ENCODE data around the gene RASGRF1.

DNA sequence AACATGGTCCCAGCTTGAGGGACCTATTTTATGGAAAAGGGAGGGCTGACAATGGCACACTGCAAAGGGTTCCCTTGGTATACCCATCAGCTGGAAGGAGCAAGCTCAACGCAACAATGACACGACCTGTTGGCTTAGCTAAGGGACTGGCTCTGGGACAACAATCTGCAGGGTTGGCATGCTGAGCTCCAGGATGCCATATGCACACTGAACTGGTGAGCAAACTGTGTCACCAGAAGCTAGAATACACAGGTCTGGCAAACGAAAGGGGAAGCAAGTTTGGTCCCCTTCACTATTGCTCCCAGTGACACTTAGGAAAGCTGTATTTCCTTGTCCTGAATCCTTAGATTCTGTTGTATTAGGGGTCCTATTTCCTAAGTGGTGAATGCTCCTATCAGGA lies 38.0 kb upstream of the RASGRF1 start:
- TF ChIP-seq, protein P1, sequence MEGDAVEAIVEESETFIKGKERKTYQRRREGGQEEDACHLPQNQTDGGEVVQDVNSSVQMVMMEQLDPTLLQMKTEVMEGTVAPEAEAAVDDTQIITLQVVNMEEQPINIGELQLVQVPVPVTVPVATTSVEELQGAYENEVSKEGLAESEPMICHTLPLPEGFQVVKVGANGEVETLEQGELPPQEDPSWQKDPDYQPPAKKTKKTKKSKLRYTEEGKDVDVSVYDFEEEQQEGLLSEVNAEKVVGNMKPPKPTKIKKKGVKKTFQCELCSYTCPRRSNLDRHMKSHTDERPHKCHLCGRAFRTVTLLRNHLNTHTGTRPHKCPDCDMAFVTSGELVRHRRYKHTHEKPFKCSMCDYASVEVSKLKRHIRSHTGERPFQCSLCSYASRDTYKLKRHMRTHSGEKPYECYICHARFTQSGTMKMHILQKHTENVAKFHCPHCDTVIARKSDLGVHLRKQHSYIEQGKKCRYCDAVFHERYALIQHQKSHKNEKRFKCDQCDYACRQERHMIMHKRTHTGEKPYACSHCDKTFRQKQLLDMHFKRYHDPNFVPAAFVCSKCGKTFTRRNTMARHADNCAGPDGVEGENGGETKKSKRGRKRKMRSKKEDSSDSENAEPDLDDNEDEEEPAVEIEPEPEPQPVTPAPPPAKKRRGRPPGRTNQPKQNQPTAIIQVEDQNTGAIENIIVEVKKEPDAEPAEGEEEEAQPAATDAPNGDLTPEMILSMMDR (IDR thresholded peaks at IDR 0.05): no peak
- no peak for TF ChIP-seq POLR2A (IDR thresholded peaks at IDR 0.05)

All from adrenal gland (tissue), 5 donors.